ENCODE results near the gene WDR46. TPM values are rescaled to one million over a fixed set of nuclear protein-coding genes. Genes with fewer than 3 reads are reported as not detected.
A peak's percentile ranks its signal among the peaks of the same experiment; 100 is the strongest.

WDR46 gene
- total and polyA plus RNA-seq, 10 of the 15 experiments (the other 5 are each of a cell fraction or from before 2014, with no cell fraction given) = 10.1 to 147 (median 86.0) TPM

DNA sequence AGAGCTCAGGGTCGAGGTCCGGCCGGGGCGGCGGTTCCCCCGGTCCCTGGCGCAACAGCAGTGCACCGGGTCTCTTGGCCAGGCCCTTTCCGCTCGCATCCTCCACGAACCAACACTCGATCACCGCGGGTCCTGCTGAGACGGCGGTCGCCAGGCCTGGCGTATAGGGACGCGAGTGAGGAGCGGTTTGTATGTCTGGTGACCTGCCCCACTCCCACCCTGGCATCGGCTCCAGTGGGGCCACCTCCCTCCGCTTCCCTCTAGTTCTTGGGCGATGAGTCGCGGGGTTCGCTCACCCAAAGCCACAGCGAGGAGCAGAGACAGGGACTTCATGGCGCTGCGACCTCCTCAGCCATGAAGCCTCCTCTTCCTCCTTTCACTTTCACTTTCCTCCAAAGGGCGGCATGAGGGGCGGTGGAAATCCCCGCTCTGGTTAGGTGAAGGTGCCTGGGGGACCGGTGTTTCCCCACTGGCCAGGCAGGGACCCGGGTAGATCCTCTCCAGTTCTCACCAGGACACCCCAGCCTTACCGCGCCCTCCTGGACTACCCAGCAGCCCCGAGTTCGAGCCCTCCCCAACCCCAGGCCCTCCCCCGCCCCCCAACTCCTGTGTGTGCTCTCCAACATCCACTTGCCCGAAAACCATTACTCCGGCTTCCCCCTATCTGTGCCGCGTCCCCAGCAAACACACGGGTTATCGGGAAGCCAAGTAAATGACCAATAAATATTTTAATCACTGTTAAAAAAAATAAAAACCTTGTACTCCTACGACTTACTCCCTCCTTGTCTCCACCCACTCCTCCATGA, 24.9 kb upstream of the WDR46 start, which contains the start of gene TAPBP (continued):
- TF ChIP-seq, protein P1, sequence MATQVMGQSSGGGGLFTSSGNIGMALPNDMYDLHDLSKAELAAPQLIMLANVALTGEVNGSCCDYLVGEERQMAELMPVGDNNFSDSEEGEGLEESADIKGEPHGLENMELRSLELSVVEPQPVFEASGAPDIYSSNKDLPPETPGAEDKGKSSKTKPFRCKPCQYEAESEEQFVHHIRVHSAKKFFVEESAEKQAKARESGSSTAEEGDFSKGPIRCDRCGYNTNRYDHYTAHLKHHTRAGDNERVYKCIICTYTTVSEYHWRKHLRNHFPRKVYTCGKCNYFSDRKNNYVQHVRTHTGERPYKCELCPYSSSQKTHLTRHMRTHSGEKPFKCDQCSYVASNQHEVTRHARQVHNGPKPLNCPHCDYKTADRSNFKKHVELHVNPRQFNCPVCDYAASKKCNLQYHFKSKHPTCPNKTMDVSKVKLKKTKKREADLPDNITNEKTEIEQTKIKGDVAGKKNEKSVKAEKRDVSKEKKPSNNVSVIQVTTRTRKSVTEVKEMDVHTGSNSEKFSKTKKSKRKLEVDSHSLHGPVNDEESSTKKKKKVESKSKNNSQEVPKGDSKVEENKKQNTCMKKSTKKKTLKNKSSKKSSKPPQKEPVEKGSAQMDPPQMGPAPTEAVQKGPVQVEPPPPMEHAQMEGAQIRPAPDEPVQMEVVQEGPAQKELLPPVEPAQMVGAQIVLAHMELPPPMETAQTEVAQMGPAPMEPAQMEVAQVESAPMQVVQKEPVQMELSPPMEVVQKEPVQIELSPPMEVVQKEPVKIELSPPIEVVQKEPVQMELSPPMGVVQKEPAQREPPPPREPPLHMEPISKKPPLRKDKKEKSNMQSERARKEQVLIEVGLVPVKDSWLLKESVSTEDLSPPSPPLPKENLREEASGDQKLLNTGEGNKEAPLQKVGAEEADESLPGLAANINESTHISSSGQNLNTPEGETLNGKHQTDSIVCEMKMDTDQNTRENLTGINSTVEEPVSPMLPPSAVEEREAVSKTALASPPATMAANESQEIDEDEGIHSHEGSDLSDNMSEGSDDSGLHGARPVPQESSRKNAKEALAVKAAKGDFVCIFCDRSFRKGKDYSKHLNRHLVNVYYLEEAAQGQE (IDR thresholded peaks at IDR 0.05; ENCODE audit: low read depth, low read length) = no peak
- TF ChIP-seq MEF2B (IDR thresholded peaks at IDR 0.05; ENCODE audit: partially characterized antibody, poor library complexity, severe bottlenecking) (peak; percentile 85), GABPA (IDR thresholded peaks at IDR 0.05; ENCODE audit: low read depth) (no peak), YY1 (IDR thresholded peaks at IDR 0.05; ENCODE audit: low read depth, low read length) (peak; percentile 90), MEF2A (IDR thresholded peaks at IDR 0.05; ENCODE audit: insufficient read depth, low read depth, low read length) (0 out of 2 replicates have a peak, but pooled peaks have one; percentile 31), POLR2A (IDR thresholded peaks at IDR 0.05; ENCODE audit: low read depth, low read length) (peak; percentile 78), ETV6 (conservative IDR thresholded peaks at IDR 0.05 in 1 of 2, IDR thresholded peaks at IDR 0.05 in 1 of 2; ENCODE audit: borderline replicate concordance in 1 of 2, low read depth in 1 of 2) (peak in 1 of 2 experiments; percentile 56; a peak in 1 of 4 replicates), ZZZ3 (IDR thresholded peaks at IDR 0.05; ENCODE audit: control insufficient read depth, insufficient read length, low read depth) (no peak), RAD21 (IDR thresholded peaks at IDR 0.05; ENCODE audit: insufficient read depth, low read depth, low read length) (no peak), ZNF622 (IDR thresholded peaks at IDR 0.05) (no peak), HCFC1 (IDR thresholded peaks at IDR 0.05; ENCODE audit: low read length) (peak; percentile 24), BHLHE40 (IDR thresholded peaks at IDR 0.05; ENCODE audit: borderline replicate concordance in 1 of 2, low read depth in 2 of 2, low read length in 1 of 2) (peak in 1 of 2 experiments; percentile 67; a peak in 1 of 4 replicates), POLR2AphosphoS5 (IDR thresholded peaks at IDR 0.05; ENCODE audit: low read length) (peak; percentile 83), KDM1A (IDR thresholded peaks at IDR 0.05; ENCODE audit: borderline replicate concordance) (no peak), IRF4 (IDR thresholded peaks at IDR 0.05; ENCODE audit: low read depth, low read length) (peak; percentile 66), PML (IDR thresholded peaks at IDR 0.05; ENCODE audit: low read length) (peak; percentile 82; the same call in 1 of the 2 replicates), EED (IDR thresholded peaks at IDR 0.05; ENCODE audit: low read depth) (peak; percentile 55)
- TF ChIP-seq, protein P2, sequence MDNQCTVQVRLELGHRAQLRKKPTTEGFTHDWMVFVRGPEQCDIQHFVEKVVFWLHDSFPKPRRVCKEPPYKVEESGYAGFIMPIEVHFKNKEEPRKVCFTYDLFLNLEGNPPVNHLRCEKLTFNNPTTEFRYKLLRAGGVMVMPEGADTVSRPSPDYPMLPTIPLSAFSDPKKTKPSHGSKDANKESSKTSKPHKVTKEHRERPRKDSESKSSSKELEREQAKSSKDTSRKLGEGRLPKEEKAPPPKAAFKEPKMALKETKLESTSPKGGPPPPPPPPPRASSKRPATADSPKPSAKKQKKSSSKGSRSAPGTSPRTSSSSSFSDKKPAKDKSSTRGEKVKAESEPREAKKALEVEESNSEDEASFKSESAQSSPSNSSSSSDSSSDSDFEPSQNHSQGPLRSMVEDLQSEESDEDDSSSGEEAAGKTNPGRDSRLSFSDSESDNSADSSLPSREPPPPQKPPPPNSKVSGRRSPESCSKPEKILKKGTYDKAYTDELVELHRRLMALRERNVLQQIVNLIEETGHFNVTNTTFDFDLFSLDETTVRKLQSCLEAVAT (IDR thresholded peaks at IDR 0.05) = peak; percentile 84
- TF ChIP-seq, protein P3, sequence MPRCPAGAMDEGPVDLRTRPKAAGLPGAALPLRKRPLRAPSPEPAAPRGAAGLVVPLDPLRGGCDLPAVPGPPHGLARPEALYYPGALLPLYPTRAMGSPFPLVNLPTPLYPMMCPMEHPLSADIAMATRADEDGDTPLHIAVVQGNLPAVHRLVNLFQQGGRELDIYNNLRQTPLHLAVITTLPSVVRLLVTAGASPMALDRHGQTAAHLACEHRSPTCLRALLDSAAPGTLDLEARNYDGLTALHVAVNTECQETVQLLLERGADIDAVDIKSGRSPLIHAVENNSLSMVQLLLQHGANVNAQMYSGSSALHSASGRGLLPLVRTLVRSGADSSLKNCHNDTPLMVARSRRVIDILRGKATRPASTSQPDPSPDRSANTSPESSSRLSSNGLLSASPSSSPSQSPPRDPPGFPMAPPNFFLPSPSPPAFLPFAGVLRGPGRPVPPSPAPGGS (IDR thresholded peaks at IDR 0.05; ENCODE audit: borderline replicate concordance, insufficient read depth, low read depth, low read length, poor library complexity, severe bottlenecking) = peak; percentile 75
- TF ChIP-seq, protein P4, sequence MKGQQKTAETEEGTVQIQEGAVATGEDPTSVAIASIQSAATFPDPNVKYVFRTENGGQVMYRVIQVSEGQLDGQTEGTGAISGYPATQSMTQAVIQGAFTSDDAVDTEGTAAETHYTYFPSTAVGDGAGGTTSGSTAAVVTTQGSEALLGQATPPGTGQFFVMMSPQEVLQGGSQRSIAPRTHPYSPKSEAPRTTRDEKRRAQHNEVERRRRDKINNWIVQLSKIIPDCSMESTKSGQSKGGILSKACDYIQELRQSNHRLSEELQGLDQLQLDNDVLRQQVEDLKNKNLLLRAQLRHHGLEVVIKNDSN (IDR thresholded peaks at IDR 0.05; ENCODE audit: borderline replicate concordance, extremely low read length, insufficient read depth, low read depth, low read length) = no peak
- TF ChIP-seq, protein P5, sequence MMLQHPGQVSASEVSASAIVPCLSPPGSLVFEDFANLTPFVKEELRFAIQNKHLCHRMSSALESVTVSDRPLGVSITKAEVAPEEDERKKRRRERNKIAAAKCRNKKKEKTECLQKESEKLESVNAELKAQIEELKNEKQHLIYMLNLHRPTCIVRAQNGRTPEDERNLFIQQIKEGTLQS (IDR thresholded peaks at IDR 0.05; ENCODE audit: borderline replicate concordance, extremely low read depth, low read depth, low read length) = no peak

All from GM12878 (cell line).